Measurements from ENCODE around the gene CHCHD4.

- no peak for TF ChIP-seq CTCF (IDR thresholded peaks at IDR 0.05)
- TF ChIP-seq POLR2AphosphoS5 (IDR thresholded peaks at IDR 0.05): no peak
These were observed 6.5 kb upstream of the CHCHD4 start for GRCh38 chr3:14131134-14131533.
